K562 (cell line): ENCODE data around the gene FAM174C. TPM values are rescaled to one million over a fixed set of nuclear protein-coding genes. Genes with fewer than 3 reads are reported as not detected.

Experiments
- ASH1L ChIP-seq: fragments of 450-650 bp; IDR thresholded peaks from 2 replicates; pipeline ENCODE4 v1.6.1; 2018; ENCODE audit warnings: borderline replicate concordance, mild to moderate bottlenecking, low read depth; ENCODE audit not compliant: partially characterized antibody
- ATF7 ChIP-seq: fragments of 450-650 bp; IDR thresholded peaks from 2 replicates; pipeline ENCODE4 v1.7.1; 2014; ENCODE audit warnings: mild to moderate bottlenecking, moderate library complexity
- CREM ChIP-seq: IDR thresholded peaks from 2 replicates; pipeline ENCODE4 v1.6.1; 2014; ENCODE audit warnings: antibody characterized with exemption, low read depth
- DMBX1 ChIP-seq: fragments of 250-450 bp; sonication (Bioruptor Pico); IDR thresholded peaks from 2 replicates; pipeline ENCODE4 v1.8.0; 2022; ENCODE audit warnings: inconsistent platforms, mild to moderate bottlenecking, moderate library complexity, borderline replicate concordance
- MBD2 ChIP-seq: sonication (generic); IDR thresholded peaks from 2 replicates; pipeline ENCODE4 v1.6.1; 2016; ENCODE audit warnings: low read depth, borderline replicate concordance
- NRF1 ChIP-seq, 2 experiments: fragments of 450-650 bp; IDR thresholded peaks in 1 of 2; conservative IDR thresholded peaks in 1 of 2; 2 replicates each; pipeline ENCODE4 v1.6.1; 2014; ENCODE audit warnings: mild to moderate bottlenecking in 2 of 2
- polyA plus RNA-seq, 8 experiments: library from polyadenylated mRNA; depleted of rRNA in 4 of 8; stranded (reverse) in 5 of 8; unstranded in 3 of 8; fragments of >200 nt; fragmentation: Nextera tagmentation in 2 of 8; fragmentation: Illumina TruSeq in 1 of 8; extraction: Ambion mirVana in 2 of 8; extraction: Trizol in 1 of 8; gene quantifications; 2 replicates each; pipeline versions ENCODE4 v1.2.1 to v1.2.3, GENCODE V29; 2011 to 2014; ENCODE audit warnings: inconsistent platforms in 1 of 8, missing spikeins in 1 of 8
- total RNA-seq, 7 experiments: library from RNA; depleted of rRNA in 6 of 7; stranded (reverse); fragments of >200 nt in 6 of 7; fragmentation: Illumina TruSeq in 2 of 7; extraction: Trizol in 2 of 7; gene quantifications; 2 replicates each; pipeline versions ENCODE4 v1.2.1 to v1.2.3, GENCODE V29; 2011 to 2021; ENCODE audit warnings: low replicate concordance in 1 of 7
- TF ChIP-seq, protein P1 (sequence below), 2 experiments: fragments of 450-650 bp in 1 of 2; sonication (generic) in 1 of 2; formaldehyde crosslinking in 1 of 2; IDR thresholded peaks; 2 replicates each; pipeline versions ENCODE4 v1.7.1 to v1.9.0; 2016 to 2022; ENCODE audit warnings: inconsistent platforms in 1 of 2, mild to moderate bottlenecking in 1 of 2, missing genetic modification reagents in 1 of 2
- TF ChIP-seq, protein P2 (sequence below): fragments of 450-650 bp; formaldehyde crosslinking; IDR thresholded peaks from 2 replicates; pipeline ENCODE4 v1.4.0; 2020; ENCODE audit warnings: mild to moderate bottlenecking, moderate library complexity
- TF ChIP-seq, protein P3 (sequence below), 2 experiments: fragments of 450-650 bp; conservative IDR thresholded peaks; 2 replicates each; pipeline ENCODE4 v1.6.1; 2017; ENCODE audit warnings: mild to moderate bottlenecking in 2 of 2, moderate library complexity in 2 of 2
- TF ChIP-seq, protein P4 (sequence below): fragments of 250-450 bp; sonication (Bioruptor Pico); IDR thresholded peaks from 2 replicates; pipeline ENCODE4 v1.6.1; 2021; ENCODE audit warnings: mild to moderate bottlenecking

Gene FAM174C
- total and polyA plus RNA-seq, 9 of the 15 experiments (the other 6 are each of a cell fraction or from before 2014, with no cell fraction given): 0.66 to 89.6 (median 20.3) TPM

DNA sequence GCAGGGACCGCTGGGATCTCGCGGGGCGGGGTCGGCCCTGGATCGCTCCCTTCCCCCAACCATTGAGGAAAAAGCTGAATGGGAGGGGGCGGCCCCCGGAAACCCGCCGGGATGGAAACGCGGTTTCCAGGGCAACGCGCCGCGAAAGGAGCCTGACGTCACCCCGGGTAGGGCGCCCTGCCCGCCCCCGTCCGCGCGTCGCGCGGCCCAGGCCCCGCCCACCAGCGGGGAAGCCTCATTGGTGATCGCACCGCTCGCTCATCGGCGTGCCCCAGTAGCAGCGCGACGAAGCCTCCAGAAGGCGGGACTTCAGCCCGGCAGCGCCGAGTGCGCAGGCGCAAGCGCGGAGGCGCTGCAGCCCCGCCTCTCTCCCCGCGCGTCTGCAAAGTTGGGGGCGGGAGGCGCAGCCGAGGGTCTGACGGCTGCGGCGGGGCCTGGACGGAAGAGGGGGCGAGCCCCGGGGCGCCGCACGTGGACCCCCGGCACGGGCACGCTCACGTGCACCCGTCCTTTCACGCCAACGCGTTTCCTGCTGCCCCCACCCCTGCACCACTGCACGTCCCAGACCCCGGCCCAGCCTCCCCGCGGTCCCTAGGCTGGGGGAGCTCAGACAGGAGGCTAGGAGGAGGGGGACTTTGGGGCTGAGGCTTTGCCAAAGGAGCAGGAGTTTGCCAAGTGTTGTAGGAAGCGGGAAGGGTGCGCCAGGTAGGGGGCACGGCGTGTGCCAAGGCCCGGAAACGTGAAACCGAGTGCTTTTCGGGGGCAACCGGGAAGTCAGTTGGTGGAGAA lies 14.4 kb upstream of the FAM174C start (continued):
- TF ChIP-seq, protein P1, sequence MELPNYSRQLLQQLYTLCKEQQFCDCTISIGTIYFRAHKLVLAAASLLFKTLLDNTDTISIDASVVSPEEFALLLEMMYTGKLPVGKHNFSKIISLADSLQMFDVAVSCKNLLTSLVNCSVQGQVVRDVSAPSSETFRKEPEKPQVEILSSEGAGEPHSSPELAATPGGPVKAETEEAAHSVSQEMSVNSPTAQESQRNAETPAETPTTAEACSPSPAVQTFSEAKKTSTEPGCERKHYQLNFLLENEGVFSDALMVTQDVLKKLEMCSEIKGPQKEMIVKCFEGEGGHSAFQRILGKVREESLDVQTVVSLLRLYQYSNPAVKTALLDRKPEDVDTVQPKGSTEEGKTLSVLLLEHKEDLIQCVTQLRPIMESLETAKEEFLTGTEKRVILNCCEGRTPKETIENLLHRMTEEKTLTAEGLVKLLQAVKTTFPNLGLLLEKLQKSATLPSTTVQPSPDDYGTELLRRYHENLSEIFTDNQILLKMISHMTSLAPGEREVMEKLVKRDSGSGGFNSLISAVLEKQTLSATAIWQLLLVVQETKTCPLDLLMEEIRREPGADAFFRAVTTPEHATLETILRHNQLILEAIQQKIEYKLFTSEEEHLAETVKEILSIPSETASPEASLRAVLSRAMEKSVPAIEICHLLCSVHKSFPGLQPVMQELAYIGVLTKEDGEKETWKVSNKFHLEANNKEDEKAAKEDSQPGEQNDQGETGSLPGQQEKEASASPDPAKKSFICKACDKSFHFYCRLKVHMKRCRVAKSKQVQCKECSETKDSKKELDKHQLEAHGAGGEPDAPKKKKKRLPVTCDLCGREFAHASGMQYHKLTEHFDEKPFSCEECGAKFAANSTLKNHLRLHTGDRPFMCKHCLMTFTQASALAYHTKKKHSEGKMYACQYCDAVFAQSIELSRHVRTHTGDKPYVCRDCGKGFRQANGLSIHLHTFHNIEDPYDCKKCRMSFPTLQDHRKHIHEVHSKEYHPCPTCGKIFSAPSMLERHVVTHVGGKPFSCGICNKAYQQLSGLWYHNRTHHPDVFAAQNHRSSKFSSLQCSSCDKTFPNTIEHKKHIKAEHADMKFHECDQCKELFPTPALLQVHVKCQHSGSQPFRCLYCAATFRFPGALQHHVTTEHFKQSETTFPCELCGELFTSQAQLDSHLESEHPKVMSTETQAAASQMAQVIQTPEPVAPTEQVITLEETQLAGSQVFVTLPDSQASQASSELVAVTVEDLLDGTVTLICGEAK (IDR thresholded peaks at IDR 0.05): 0 out of 2 replicates have a peak, but pooled peaks have one; percentile 11
- TF ChIP-seq, protein P1 (CRISPR knock-in tag; IDR thresholded peaks at IDR 0.05): no peak
- peak; percentile 98 for TF ChIP-seq ATF7
- TF ChIP-seq, protein P2, sequence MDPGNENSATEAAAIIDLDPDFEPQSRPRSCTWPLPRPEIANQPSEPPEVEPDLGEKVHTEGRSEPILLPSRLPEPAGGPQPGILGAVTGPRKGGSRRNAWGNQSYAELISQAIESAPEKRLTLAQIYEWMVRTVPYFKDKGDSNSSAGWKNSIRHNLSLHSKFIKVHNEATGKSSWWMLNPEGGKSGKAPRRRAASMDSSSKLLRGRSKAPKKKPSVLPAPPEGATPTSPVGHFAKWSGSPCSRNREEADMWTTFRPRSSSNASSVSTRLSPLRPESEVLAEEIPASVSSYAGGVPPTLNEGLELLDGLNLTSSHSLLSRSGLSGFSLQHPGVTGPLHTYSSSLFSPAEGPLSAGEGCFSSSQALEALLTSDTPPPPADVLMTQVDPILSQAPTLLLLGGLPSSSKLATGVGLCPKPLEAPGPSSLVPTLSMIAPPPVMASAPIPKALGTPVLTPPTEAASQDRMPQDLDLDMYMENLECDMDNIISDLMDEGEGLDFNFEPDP: no peak
- peak; percentile 95 to 96 for TF ChIP-seq NRF1 (conservative IDR thresholded peaks at IDR 0.05 in 1 of 2, IDR thresholded peaks at IDR 0.05 in 1 of 2)
- peak; percentile 90 for TF ChIP-seq CREM
- peak; percentile 91 for TF ChIP-seq MBD2
- TF ChIP-seq, protein P3, sequence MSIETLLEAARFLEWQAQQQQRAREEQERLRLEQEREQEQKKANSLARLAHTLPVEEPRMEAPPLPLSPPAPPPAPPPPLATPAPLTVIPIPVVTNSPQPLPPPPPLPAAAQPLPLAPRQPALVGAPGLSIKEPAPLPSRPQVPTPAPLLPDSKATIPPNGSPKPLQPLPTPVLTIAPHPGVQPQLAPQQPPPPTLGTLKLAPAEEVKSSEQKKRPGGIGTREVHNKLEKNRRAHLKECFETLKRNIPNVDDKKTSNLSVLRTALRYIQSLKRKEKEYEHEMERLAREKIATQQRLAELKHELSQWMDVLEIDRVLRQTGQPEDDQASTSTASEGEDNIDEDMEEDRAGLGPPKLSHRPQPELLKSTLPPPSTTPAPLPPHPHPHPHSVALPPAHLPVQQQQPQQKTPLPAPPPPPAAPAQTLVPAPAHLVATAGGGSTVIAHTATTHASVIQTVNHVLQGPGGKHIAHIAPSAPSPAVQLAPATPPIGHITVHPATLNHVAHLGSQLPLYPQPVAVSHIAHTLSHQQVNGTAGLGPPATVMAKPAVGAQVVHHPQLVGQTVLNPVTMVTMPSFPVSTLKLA (conservative IDR thresholded peaks at IDR 0.05): peak; percentile 30 to 69; a peak in 3 of 4 replicates
- TF ChIP-seq DMBX1: no peak
- TF ChIP-seq, protein P4, sequence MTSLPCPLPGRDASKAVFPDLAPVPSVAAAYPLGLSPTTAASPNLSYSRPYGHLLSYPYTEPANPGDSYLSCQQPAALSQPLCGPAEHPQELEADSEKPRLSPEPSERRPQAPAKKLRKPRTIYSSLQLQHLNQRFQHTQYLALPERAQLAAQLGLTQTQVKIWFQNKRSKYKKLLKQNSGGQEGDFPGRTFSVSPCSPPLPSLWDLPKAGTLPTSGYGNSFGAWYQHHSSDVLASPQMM: no peak
- peak; percentile 65 for TF ChIP-seq ASH1L
